8988T (cell line): Measurements from ENCODE around the gene ZFAND2B.
A peak's percentile ranks its signal among the peaks of the same experiment; 100 is the strongest.
"Not testable (repeated sequence)": the region's sequence is repeated elsewhere in the genome, so short reads cannot be mapped to it uniquely, and the experiment has no call there.

Experiments
- DNase-seq: peaks from one replicate; pipeline ENCODE4 v3.0.0; 2011

ZFAND2B gene

DNA sequence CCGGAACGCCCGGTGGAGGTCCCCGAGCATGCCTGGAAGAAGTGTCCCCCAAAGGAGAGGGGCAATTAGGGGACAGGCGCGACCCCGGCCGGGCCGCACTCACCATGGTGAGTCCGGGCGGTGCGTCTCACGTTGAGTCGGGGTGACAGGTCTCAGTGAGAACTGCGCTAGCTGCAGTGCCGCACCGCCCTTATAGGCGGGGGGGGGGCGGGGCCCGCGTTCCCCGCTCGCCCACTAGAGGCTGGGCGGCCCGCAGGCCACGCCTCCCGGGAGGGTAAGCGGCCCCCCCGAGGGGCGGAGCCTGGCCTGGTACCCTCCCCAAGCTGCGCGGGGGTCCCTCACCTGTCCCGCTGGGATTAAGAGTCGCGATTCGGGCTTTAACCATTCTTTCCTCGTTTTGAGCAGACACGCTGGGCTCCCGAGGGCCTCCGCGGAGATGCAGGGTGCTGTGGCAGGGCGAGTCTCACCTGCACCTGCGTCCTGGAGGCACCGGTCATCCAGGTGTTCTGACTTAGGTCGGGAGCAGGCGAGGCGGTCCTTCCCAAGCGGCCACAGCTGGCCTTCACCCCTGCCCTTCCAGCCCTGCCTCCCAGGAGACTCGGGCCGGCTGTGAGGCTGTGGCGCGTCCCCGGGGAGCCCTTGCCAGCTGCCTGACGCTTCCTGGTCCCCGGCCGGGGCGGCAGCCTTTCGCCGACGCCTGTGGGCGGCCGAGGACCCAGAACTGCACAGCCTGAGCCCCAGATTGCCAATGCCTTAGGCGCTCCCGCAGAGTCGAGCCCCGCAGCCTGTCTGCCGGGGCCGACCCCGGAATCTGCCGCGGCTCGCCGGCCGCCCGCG is 47.4 kb downstream of the ZFAND2B start, which contains the start of gene TUBA4A:
TSS of gene TUBA4A (minus strand) at position 166 of the 837 bp plus-strand sequence. CDS start at position 106, 60 bp downstream.
- DNase-seq: peak; percentile 92

- no peak for DNase-seq
Observed at GRCh38 chr2:219254590-219255201, 48.1 kb downstream of the ZFAND2B start.

DNA sequence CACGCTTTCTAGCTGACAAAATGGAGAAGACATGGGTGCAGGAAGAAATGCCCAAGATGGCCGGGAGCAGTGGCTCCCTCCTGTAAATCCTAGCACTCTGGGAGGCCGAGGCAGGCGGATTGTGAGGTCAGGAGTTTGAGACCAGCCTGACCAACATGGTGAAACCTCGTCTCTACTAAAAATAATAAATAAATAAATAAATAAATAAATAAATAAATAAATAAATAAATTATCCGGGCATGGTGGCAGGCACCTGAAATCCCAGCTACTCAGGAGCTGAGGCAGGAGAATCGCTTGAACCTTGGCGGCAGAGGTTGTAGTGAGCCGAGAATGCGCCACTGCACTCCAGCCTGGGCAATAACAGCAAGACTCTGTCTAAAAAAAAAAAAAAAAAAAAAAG is 52.4 kb downstream of the ZFAND2B start:
- not testable (repeated sequence) for DNase-seq
